ENCODE measurements around the gene RNF220. TPM values are rescaled to one million over a fixed set of nuclear protein-coding genes. Genes with fewer than 3 reads are reported as not detected.

RNF220 gene
- total RNA-seq, 1 donor from 2014 or later: 47.1 TPM

GRCh38 chr1:44357710-44358109, 47.3 kb upstream of the RNF220 start:
- H3K4me1 ChIP-seq (ENCODE audit: insufficient read depth, low read length): peaks cover 10% of the 10 kb centered on the region
- no peak overlapping the region for H3K9ac ChIP-seq (ENCODE audit: low read length)
- H3K4me3 ChIP-seq (ENCODE audit: insufficient read depth, low read depth, low read length): no peak overlapping the region
- no peak overlapping the region for H3K4me2 ChIP-seq (ENCODE audit: low read length)
- H3K4me1 Mint-ChIP-seq (ENCODE audit: low read depth, unreplicated experiment): peaks cover 16% of the 10 kb centered on the region
- H3K27me3 Mint-ChIP-seq (ENCODE audit: low read depth, unreplicated experiment): no peaks in the 10 kb centered on the region
- DNase-seq (ENCODE audit: low read depth): no peak
- no peaks in the 10 kb centered on the region for H3K36me3 ChIP-seq (ENCODE audit: insufficient read depth, low read length)
- H2AFZ ChIP-seq (ENCODE audit: low read depth, low read length): no peak overlapping the region
- H3K9me3 ChIP-seq (ENCODE audit: insufficient read depth, low read depth, low read length): no peaks in the 10 kb centered on the region
- H3K27ac ChIP-seq (ENCODE audit: low read depth, low read length): no peak overlapping the region
- H3K27me3 ChIP-seq (ENCODE audit: insufficient read depth, low read length): no peaks in the 10 kb centered on the region
- H3K27ac Mint-ChIP-seq (ENCODE audit: unreplicated experiment): no peak overlapping the region
- H4K20me1 ChIP-seq (ENCODE audit: insufficient read depth, low read length): peaks cover 6% of the 10 kb centered on the region
- H3K4me3 Mint-ChIP-seq (ENCODE audit: unreplicated experiment): no peak overlapping the region
- TF ChIP-seq EZH2 (IDR thresholded peaks at IDR 0.05; ENCODE audit: insufficient read depth, low read length): no peak
- no peak for TF ChIP-seq CTCF (IDR thresholded peaks at IDR 0.05; ENCODE audit: insufficient read depth, low read depth, low read length)
- H3K9me3 Mint-ChIP-seq (ENCODE audit: unreplicated experiment): no peaks in the 10 kb centered on the region
- peaks cover 22% of the 10 kb centered on the region for H3K79me2 ChIP-seq (ENCODE audit: insufficient read depth, low read length)
- H3K36me3 Mint-ChIP-seq (ENCODE audit: low read depth, unreplicated experiment): no peaks in the 10 kb centered on the region
- no peak for FAIRE-seq

- H3K79me2 ChIP-seq (ENCODE audit: insufficient read depth, low read length): peaks cover 5% of the 10 kb centered on the region
- no peak overlapping the region for H3K9ac ChIP-seq (ENCODE audit: low read length)
- no peaks in the 10 kb centered on the region for H3K27me3 ChIP-seq (ENCODE audit: insufficient read depth, low read length)
- H3K4me1 ChIP-seq (ENCODE audit: insufficient read depth, low read length): peaks cover 5% of the 10 kb centered on the region
- H2AFZ ChIP-seq (ENCODE audit: low read depth, low read length): no peak overlapping the region
- no peaks in the 10 kb centered on the region for H3K36me3 ChIP-seq (ENCODE audit: insufficient read depth, low read length)
- Mint-ChIP-seq H3K27me3 (ENCODE audit: low read depth, unreplicated experiment) (peaks cover 11% of the 10 kb centered on the region), H3K4me1 (ENCODE audit: low read depth, unreplicated experiment) (peaks cover 2% of the 10 kb centered on the region), H3K4me3 (ENCODE audit: unreplicated experiment) (no peak overlapping the region), H3K36me3 (ENCODE audit: low read depth, unreplicated experiment) (no peaks in the 10 kb centered on the region), H3K27ac (ENCODE audit: unreplicated experiment) (no peak overlapping the region), H3K9me3 (ENCODE audit: unreplicated experiment) (no peaks in the 10 kb centered on the region)
- DNase-seq (ENCODE audit: low read depth) (no peak), FAIRE-seq (no peak)
- no peak for TF ChIP-seq EZH2 (IDR thresholded peaks at IDR 0.05; ENCODE audit: insufficient read depth, low read length)
- TF ChIP-seq CTCF (IDR thresholded peaks at IDR 0.05; ENCODE audit: insufficient read depth, low read depth, low read length): no peak
- no peaks in the 10 kb centered on the region for H3K9me3 ChIP-seq (ENCODE audit: insufficient read depth, low read depth, low read length)
- H4K20me1 ChIP-seq (ENCODE audit: insufficient read depth, low read length): no peaks in the 10 kb centered on the region
- H3K4me3 ChIP-seq (ENCODE audit: insufficient read depth, low read depth, low read length): no peak overlapping the region
- H3K4me2 ChIP-seq (ENCODE audit: low read length): no peak overlapping the region
- no peak overlapping the region for H3K27ac ChIP-seq (ENCODE audit: low read depth, low read length)
Measured at GRCh38 chr1:44359234-44359935, 45.7 kb upstream of the RNF220 start.

- Histone ChIP-seq H3K4me3 (ENCODE audit: insufficient read depth, low read depth, low read length) (no peak overlapping the region), H3K27ac (ENCODE audit: low read depth, low read length) (no peak overlapping the region), H4K20me1 (ENCODE audit: insufficient read depth, low read length) (no peaks in the 10 kb centered on the region), H3K36me3 (ENCODE audit: insufficient read depth, low read length) (no peaks in the 10 kb centered on the region), H3K79me2 (ENCODE audit: insufficient read depth, low read length) (no peaks in the 10 kb centered on the region), H3K9ac (ENCODE audit: low read length) (no peak overlapping the region), H2AFZ (ENCODE audit: low read depth, low read length) (no peak overlapping the region), H3K4me1 (ENCODE audit: insufficient read depth, low read length) (no peaks in the 10 kb centered on the region), H3K4me2 (ENCODE audit: low read length) (no peak overlapping the region), H3K27me3 (ENCODE audit: insufficient read depth, low read length) (peaks cover 9% of the 10 kb centered on the region), H3K9me3 (ENCODE audit: insufficient read depth, low read depth, low read length) (no peaks in the 10 kb centered on the region)
- no peak overlapping the region for H3K27ac Mint-ChIP-seq (ENCODE audit: unreplicated experiment)
- DNase-seq (ENCODE audit: low read depth) (no peak), FAIRE-seq (no peak)
- no peak for TF ChIP-seq EZH2 (IDR thresholded peaks at IDR 0.05; ENCODE audit: insufficient read depth, low read length)
- TF ChIP-seq CTCF (IDR thresholded peaks at IDR 0.05; ENCODE audit: insufficient read depth, low read depth, low read length): peak; percentile 4
- H3K36me3 Mint-ChIP-seq (ENCODE audit: low read depth, unreplicated experiment): no peaks in the 10 kb centered on the region
- H3K4me3 Mint-ChIP-seq (ENCODE audit: unreplicated experiment): no peak overlapping the region
- no peaks in the 10 kb centered on the region for H3K9me3 Mint-ChIP-seq (ENCODE audit: unreplicated experiment)
- H3K27me3 Mint-ChIP-seq (ENCODE audit: low read depth, unreplicated experiment): peaks cover 23% of the 10 kb centered on the region
- H3K4me1 Mint-ChIP-seq (ENCODE audit: low read depth, unreplicated experiment): no peaks in the 10 kb centered on the region
Measured at GRCh38 chr1:44361478-44361877, 43.6 kb upstream of the RNF220 start.

Data from astrocyte (in vitro differentiated cells and primary cell).